ENCODE data around the gene PTPRB.

DNA sequence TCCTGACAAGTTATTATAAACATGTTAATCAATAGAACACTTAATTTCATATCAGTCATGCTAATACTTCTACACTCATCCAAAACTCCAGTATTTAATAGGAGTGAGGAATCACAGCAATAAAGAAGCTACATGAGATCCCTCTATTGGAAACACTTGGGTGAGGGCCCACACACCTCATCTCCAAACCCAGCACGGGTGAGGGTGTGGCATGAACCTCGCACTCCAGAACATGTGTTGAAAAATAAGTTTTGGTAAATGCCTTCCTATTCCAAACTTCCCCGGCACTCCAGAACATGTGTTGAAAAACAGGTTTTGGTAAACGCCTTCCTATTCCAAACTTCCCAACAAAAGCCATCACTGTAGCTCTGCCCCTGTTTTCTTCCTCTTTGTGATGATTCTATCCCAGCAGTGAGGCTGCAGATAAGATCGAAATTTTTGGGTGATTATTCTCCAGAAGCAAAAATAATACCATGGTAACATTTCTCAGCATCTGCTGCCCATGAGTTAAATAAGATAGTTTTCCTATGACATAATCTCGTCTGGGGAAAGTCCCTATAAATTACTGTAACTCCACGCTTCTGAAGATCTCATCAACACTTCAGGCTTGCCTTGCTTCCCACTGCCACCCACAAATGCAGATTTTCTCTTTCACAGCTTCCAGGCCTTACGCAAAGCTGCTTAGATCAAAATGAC lies 24.4 kb upstream of the PTPRB start:
- TF ChIP-seq CTCF (IDR thresholded peaks at IDR 0.05; ENCODE audit: poor library complexity) (no peak), EZH2 (IDR thresholded peaks at IDR 0.05; ENCODE audit: borderline replicate concordance) (no peak), EZH2phosphoT487 (IDR thresholded peaks at IDR 0.05; ENCODE audit: low read depth, severe bottlenecking, unreplicated experiment) (no peak)

All from hepatocyte (in vitro differentiated cells).